ENCODE measurements around the gene SNED1.
A peak's percentile ranks its signal among the peaks of the same experiment; 100 is the strongest.
"Not testable (repeated sequence)": the region's sequence is repeated elsewhere in the genome, so short reads cannot be mapped to it uniquely, and the experiment has no call there.

Gene SNED1

GRCh38 chr2:240972636-240973521, 25.5 kb upstream of the SNED1 start:
- no peak for DNase-seq (ENCODE audit: low read depth in 2 of 2)

GRCh38 chr2:240974771-240975572, 23.4 kb upstream of the SNED1 start:
- no peak for DNase-seq (ENCODE audit: low read depth in 2 of 2)

DNA sequence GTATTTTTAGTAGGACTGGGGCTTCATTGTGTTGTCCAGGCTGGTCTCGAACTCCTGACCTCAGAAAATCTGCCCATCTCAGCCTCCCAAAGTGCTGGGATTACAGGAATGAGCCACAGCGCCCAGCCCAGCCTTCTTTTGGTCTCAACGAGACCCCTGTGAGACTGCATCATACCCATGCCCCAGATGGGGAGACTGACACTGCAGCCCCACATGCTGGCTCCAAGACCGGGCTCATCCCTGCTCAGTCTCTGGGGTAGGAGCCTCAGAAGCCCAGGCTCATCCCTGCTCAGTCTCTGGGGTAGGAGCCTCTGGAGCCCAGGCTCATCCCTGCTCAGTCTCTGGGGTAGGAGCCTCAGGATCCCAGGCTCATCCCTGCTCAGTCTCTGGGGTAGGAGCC, 22.5 kb upstream of the SNED1 start:
- DNase-seq (ENCODE audit: low read depth in 2 of 2): not testable (repeated sequence)

DNA sequence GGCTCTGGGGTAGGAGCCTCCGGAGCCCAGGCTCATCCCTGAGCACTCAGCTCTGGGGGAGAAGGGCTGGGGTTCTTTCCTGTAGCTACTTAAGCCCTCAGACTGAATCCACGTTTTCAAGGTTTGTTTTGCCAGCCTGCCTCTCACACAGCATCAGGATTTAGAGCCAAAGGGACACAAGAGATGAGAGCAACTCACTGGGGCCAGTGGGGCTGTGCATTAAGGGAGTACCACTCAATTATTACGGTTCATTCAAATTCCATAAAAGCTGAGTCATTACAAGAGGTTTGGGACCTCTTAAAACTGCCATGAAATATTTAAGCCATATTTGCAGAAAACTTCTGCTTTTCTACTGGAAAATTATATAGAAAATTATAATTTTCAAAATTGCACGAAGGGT, 17.1 kb upstream of the SNED1 start:
- no peak for DNase-seq (ENCODE audit: low read depth in 2 of 2)

GRCh38 chr2:240981871-240982800, 16.3 kb upstream of the SNED1 start:
- no peak for DNase-seq (ENCODE audit: low read depth in 2 of 2)

DNA sequence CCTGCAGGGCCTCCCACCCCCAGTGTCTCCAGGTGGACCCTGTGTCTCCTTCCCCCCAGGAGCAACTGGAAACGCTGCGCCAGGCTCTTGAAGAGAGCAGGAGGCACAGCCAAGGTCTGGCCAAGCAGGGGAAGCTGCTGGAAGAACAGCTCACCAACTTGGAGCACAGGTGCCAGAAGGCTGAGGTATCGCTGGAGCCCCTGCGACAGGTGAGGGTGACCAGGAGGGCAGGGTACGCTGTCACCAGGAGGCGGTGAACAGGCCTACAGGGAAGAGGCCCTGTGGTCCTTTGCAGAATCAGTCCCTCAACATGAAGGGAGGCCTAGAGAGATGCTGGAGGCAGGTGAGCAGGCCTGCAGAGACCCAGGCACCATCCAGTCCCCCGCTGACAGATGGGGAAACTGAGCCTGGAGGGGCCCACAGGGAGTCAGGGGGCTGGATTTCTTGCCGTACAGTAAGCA, 15.6 kb upstream of the SNED1 start:
- no peak for DNase-seq (ENCODE audit: low read depth in 2 of 2)

DNA sequence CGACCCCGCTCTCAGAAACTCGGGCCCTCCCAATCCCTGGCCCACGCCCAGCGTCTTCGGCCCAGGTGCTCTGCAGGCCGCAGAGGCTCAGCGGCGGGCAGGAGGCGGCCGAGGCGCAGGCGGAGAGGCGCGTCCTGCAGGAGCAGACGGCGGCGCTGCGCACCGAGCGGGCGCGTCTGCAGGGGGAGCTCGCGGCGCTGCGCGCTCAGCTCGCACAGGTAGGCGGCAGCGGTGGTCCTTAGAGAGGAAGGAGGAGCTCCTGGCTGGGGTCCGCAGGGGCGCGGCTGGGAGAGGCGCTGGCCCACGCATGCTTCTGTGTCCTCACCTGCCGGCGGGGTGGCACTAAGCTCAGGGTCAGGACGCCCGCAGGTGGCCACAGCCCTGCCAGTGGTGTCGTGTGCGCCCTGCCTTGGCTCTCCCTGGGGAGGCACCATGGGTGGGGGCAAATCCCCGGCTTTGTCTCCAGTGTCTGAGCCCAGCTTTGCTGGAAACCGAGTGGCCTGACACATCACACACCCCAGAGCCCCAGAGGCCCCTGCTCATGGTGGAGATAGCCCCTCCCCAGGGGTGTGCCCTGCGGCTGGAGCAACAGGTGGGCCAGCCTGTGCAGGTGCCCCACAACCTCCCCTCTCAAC, 14.9 kb upstream of the SNED1 start:
- DNase-seq (ENCODE audit: low read depth in 2 of 2): peak in 1 of 2 donors; percentile 19

- no peak for DNase-seq (ENCODE audit: low read depth in 2 of 2)
Measured at GRCh38 chr2:240983996-240984498, 14.4 kb upstream of the SNED1 start.

GRCh38 chr2:240985881-240986786, 12.3 kb upstream of the SNED1 start:
- no peak for DNase-seq (ENCODE audit: low read depth in 2 of 2)

DNA sequence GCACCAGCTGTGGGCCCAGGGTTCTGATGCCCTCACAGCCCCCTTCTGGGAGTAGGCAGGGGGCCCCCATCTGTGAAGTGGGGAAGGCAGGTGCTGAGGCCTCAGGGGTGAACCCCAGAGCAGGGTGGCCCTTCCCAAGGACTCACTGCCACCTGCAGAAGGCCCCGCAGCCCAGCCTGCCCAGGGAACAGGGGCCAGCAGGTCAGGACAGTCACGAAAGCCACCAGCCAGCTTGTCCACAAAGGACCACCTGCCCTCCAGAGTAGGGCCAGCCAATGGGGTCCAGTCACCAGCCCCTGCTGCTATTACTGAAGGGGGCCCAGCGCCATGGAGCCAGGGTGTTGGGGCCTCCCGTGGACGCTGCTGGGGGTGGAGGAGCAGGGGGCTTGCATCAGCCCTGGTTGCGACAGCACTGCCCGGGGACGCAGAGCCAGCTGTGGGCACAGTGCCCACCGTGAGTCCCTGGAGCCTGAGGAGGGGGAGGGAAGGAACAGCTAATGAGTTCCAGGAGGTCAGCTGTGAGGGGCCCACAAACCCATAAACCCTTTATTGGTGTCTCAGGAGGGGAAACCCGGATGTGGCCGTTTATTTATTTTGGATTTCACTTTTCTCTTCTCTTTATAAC, 11.5 kb upstream of the SNED1 start:
- no peak for DNase-seq (ENCODE audit: low read depth in 2 of 2)

- DNase-seq (ENCODE audit: low read depth in 2 of 2): no peak
Measured at GRCh38 chr2:240987588-240987987, 10.8 kb upstream of the SNED1 start.

DNA sequence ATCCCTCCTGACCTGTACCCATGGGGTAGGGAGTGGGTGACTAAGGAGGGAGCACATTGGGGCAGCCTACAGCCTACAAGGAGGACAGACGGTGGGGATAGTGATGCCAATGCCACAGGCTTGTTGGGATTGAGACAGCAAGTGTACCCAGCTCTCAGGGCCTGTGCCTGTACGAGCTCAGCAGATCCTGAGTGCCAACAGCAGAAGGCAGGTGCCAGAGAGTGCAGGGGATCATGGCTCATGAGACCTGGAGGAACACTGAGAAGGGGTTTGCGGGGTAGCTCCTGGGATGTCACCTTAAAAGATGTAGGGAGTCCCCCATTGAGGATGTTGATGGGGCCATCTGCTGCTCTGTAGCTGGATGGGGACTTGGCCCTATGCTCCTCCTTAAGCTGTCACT, 10.3 kb upstream of the SNED1 start:
- DNase-seq (ENCODE audit: low read depth in 2 of 2): no peak

- no peak for DNase-seq (ENCODE audit: low read depth in 2 of 2)
Measured at GRCh38 chr2:240988571-240989271, 9.7 kb upstream of the SNED1 start.

GRCh38 chr2:240989451-240990265, 8.8 kb upstream of the SNED1 start:
- DNase-seq (ENCODE audit: low read depth in 2 of 2): no peak

GRCh38 chr2:240990266-240990529, 8.2 kb upstream of the SNED1 start:
- no peak for DNase-seq (ENCODE audit: low read depth in 2 of 2)

- DNase-seq (ENCODE audit: low read depth in 2 of 2): no peak
Measured at GRCh38 chr2:240990726-240991377, 7.6 kb upstream of the SNED1 start.

- no peak for DNase-seq (ENCODE audit: low read depth in 2 of 2)
Measured at GRCh38 chr2:240991378-240992263, 6.8 kb upstream of the SNED1 start.
